ENCODE data around the gene HBEGF.
A peak's percentile ranks its signal among the peaks of the same experiment; 100 is the strongest.

Gene HBEGF

DNA sequence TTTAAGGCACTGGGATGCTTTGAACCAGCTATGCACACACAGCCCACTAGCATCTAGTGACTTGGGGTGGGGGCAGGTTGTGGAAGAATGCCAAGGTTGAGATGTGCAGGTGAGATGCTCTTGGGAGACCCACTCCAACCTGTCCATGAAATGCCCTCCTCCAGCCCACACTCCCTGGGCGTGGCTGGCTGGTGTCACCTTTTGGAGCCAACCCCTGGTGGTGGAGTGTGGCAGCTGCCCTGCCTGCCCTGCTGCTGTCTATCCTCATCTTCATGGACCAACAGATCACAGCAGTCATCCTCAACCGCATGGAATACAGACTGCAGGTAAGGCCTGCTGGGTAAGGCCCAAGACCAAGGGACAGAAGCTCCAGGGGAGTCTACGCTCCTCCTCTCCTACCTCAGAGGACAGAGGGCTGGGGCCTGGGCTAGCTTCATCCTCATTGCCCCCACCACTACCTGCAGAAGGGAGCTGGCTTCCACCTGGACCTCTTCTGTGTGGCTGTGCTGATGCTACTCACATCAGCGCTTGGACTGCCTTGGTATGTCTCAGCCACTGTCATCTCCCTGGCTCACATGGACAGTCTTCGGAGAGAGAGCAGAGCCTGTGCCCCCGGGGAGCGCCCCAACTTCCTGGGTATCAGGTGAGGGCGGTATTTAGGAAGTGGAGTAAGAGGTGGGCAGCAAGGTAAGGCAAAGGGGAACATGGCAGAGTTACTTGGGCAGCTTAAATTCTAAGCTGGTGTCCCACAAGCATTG, 21.0 kb upstream of the HBEGF start:
- H3K36me3 ChIP-seq (ENCODE audit: control insufficient read depth, low read depth, low read length) = no peaks in the 10 kb centered on the region
- H3K4me1 ChIP-seq (ENCODE audit: control insufficient read depth, low read depth, low read length) = no peaks in the 10 kb centered on the region
- H3K4me3 ChIP-seq (ENCODE audit: low read length) = no peak overlapping the region
- no peaks in the 10 kb centered on the region for H3K27me3 ChIP-seq (ENCODE audit: control insufficient read depth, insufficient read depth, low read length)
- no peaks in the 10 kb centered on the region for H3K9me3 ChIP-seq (ENCODE audit: control insufficient read depth, low read depth, low read length)
- no peak overlapping the region for H3K27ac ChIP-seq (ENCODE audit: low read length)
- H3K9ac ChIP-seq (ENCODE audit: low read length) = no peak overlapping the region

DNA sequence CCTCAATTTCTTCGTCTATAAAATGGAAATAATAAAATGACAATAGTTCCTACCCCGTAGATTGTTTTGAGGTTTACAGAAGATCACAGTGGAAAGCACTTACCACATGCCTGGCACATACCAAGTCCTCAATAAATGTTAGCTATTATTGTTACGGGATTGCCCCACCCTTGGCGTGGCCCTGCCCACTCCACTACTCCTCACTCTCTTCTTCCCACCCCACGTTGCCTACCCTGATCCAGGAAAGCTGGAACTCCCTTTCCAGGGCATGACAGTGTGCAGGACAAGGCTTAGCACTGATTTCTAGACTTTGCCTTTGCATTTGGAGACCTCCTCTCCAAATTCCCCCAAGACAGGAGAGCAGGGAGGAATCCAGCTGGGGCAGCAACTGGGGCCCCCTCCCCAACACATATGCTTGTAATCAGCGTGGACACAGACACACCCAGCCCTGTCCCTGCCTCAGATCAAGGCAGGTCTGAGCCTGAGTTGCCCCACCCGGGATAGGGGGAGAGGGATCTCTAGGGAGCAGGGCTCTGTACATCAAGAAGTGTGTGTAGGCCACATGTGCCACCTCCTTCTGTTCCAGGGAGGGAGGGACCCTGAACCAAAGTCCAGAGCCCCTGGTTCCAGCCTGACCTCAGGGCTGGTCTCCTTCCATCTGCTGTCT, 20.3 kb upstream of the HBEGF start:
- no peaks in the 10 kb centered on the region for H3K9me3 ChIP-seq (ENCODE audit: control insufficient read depth, low read depth, low read length)
- H3K4me3 ChIP-seq (ENCODE audit: low read length) = no peak overlapping the region
- no peak overlapping the region for H3K9ac ChIP-seq (ENCODE audit: low read length)
- H3K27me3 ChIP-seq (ENCODE audit: control insufficient read depth, insufficient read depth, low read length) = no peaks in the 10 kb centered on the region
- H3K36me3 ChIP-seq (ENCODE audit: control insufficient read depth, low read depth, low read length) = no peaks in the 10 kb centered on the region
- no peak overlapping the region for H3K27ac ChIP-seq (ENCODE audit: low read length)
- H3K4me1 ChIP-seq (ENCODE audit: control insufficient read depth, low read depth, low read length) = no peaks in the 10 kb centered on the region

DNA sequence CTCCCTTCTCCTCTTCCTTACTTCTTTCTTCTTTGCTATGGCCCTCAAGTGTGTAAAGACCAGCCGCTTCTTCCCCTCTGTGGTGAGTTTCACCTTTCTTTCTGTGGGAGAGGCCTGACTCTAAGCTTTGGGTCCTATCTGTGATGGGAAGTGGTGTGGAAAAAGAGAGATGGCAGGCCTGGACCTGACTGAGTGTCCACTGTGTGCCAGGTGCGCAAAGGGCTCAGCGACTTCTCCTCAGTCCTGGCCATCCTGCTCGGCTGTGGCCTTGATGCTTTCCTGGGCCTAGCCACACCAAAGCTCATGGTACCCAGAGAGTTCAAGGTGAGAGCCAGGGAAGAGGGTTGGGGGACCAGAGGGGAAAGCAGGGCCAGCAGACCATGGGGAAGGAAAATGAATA, 19.5 kb upstream of the HBEGF start:
- no peaks in the 10 kb centered on the region for H3K27me3 ChIP-seq (ENCODE audit: control insufficient read depth, insufficient read depth, low read length)
- no peaks in the 10 kb centered on the region for H3K4me1 ChIP-seq (ENCODE audit: control insufficient read depth, low read depth, low read length)
- no peak overlapping the region for H3K27ac ChIP-seq (ENCODE audit: low read length)
- no peaks in the 10 kb centered on the region for H3K36me3 ChIP-seq (ENCODE audit: control insufficient read depth, low read depth, low read length)
- H3K4me3 ChIP-seq (ENCODE audit: low read length) = no peak overlapping the region
- H3K9me3 ChIP-seq (ENCODE audit: control insufficient read depth, low read depth, low read length) = no peaks in the 10 kb centered on the region
- no peak overlapping the region for H3K9ac ChIP-seq (ENCODE audit: low read length)

GRCh38 chr5:140365282-140365681, 18.9 kb upstream of the HBEGF start:
- no peak overlapping the region for H3K9ac ChIP-seq (ENCODE audit: low read length)
- H3K36me3 ChIP-seq (ENCODE audit: control insufficient read depth, low read depth, low read length) = no peaks in the 10 kb centered on the region
- H3K27me3 ChIP-seq (ENCODE audit: control insufficient read depth, insufficient read depth, low read length) = no peaks in the 10 kb centered on the region
- no peak overlapping the region for H3K27ac ChIP-seq (ENCODE audit: low read length)
- no peak overlapping the region for H3K4me3 ChIP-seq (ENCODE audit: low read length)
- H3K9me3 ChIP-seq (ENCODE audit: control insufficient read depth, low read depth, low read length) = no peaks in the 10 kb centered on the region
- no peaks in the 10 kb centered on the region for H3K4me1 ChIP-seq (ENCODE audit: control insufficient read depth, low read depth, low read length)

DNA sequence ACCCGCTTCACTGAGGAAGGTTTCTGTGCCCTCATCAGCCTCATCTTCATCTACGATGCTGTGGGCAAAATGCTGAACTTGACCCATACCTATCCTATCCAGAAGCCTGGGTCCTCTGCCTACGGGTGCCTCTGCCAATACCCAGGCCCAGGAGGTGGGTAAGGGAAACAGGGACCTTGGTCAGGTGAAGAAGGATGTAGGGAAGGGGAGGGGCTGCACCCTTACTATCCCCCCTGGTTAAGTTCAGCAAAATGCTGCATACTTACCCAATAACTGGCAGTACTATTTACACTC, 18.0 kb upstream of the HBEGF start:
- Histone ChIP-seq H3K9me3 (ENCODE audit: control insufficient read depth, low read depth, low read length) (no peaks in the 10 kb centered on the region), H3K36me3 (ENCODE audit: control insufficient read depth, low read depth, low read length) (no peaks in the 10 kb centered on the region), H3K27ac (ENCODE audit: low read length) (no peak overlapping the region), H3K4me3 (ENCODE audit: low read length) (no peak overlapping the region), H3K4me1 (ENCODE audit: control insufficient read depth, low read depth, low read length) (no peaks in the 10 kb centered on the region), H3K27me3 (ENCODE audit: control insufficient read depth, insufficient read depth, low read length) (no peaks in the 10 kb centered on the region), H3K9ac (ENCODE audit: low read length) (no peak overlapping the region)

GRCh38 chr5:140363631-140364471, 17.4 kb upstream of the HBEGF start:
- Histone ChIP-seq H3K27ac (ENCODE audit: low read length) (no peak overlapping the region), H3K36me3 (ENCODE audit: control insufficient read depth, low read depth, low read length) (no peaks in the 10 kb centered on the region), H3K4me3 (ENCODE audit: low read length) (peak overlapping the region; percentile 73), H3K9ac (ENCODE audit: low read length) (peak overlapping the region; percentile 60), H3K9me3 (ENCODE audit: control insufficient read depth, low read depth, low read length) (no peaks in the 10 kb centered on the region), H3K4me1 (ENCODE audit: control insufficient read depth, low read depth, low read length) (no peaks in the 10 kb centered on the region), H3K27me3 (ENCODE audit: control insufficient read depth, insufficient read depth, low read length) (no peaks in the 10 kb centered on the region)

GRCh38 chr5:140362875-140363630, 16.6 kb upstream of the HBEGF start:
- peak overlapping the region; percentile 60 for H3K9ac ChIP-seq (ENCODE audit: low read length)
- no peaks in the 10 kb centered on the region for H3K36me3 ChIP-seq (ENCODE audit: control insufficient read depth, low read depth, low read length)
- peaks cover 4% of the 10 kb centered on the region for H3K27me3 ChIP-seq (ENCODE audit: control insufficient read depth, insufficient read depth, low read length)
- H3K9me3 ChIP-seq (ENCODE audit: control insufficient read depth, low read depth, low read length) = no peaks in the 10 kb centered on the region
- H3K4me3 ChIP-seq (ENCODE audit: low read length) = peak overlapping the region; percentile 73
- H3K27ac ChIP-seq (ENCODE audit: low read length) = no peak overlapping the region
- no peaks in the 10 kb centered on the region for H3K4me1 ChIP-seq (ENCODE audit: control insufficient read depth, low read depth, low read length)

- H3K9me3 ChIP-seq (ENCODE audit: control insufficient read depth, low read depth, low read length) = no peaks in the 10 kb centered on the region
- no peak overlapping the region for H3K4me3 ChIP-seq (ENCODE audit: low read length)
- H3K27ac ChIP-seq (ENCODE audit: low read length) = no peak overlapping the region
- H3K27me3 ChIP-seq (ENCODE audit: control insufficient read depth, insufficient read depth, low read length) = peaks cover 4% of the 10 kb centered on the region
- no peaks in the 10 kb centered on the region for H3K36me3 ChIP-seq (ENCODE audit: control insufficient read depth, low read depth, low read length)
- no peak overlapping the region for H3K9ac ChIP-seq (ENCODE audit: low read length)
- no peaks in the 10 kb centered on the region for H3K4me1 ChIP-seq (ENCODE audit: control insufficient read depth, low read depth, low read length)
Measured at GRCh38 chr5:140362311-140362710, 15.9 kb upstream of the HBEGF start.

- Histone ChIP-seq H3K27me3 (ENCODE audit: control insufficient read depth, insufficient read depth, low read length) (peaks cover 4% of the 10 kb centered on the region), H3K27ac (ENCODE audit: low read length) (no peak overlapping the region), H3K4me1 (ENCODE audit: control insufficient read depth, low read depth, low read length) (no peaks in the 10 kb centered on the region), H3K36me3 (ENCODE audit: control insufficient read depth, low read depth, low read length) (no peaks in the 10 kb centered on the region), H3K9ac (ENCODE audit: low read length) (no peak overlapping the region), H3K4me3 (ENCODE audit: low read length) (no peak overlapping the region), H3K9me3 (ENCODE audit: control insufficient read depth, low read depth, low read length) (no peaks in the 10 kb centered on the region)
Measured at GRCh38 chr5:140361901-140362300, 15.5 kb upstream of the HBEGF start.

GRCh38 chr5:140360681-140361479, 14.5 kb upstream of the HBEGF start:
- Histone ChIP-seq H3K9me3 (ENCODE audit: control insufficient read depth, low read depth, low read length) (no peaks in the 10 kb centered on the region), H3K27ac (ENCODE audit: low read length) (no peak overlapping the region), H3K36me3 (ENCODE audit: control insufficient read depth, low read depth, low read length) (no peaks in the 10 kb centered on the region), H3K9ac (ENCODE audit: low read length) (no peak overlapping the region), H3K4me1 (ENCODE audit: control insufficient read depth, low read depth, low read length) (no peaks in the 10 kb centered on the region), H3K4me3 (ENCODE audit: low read length) (no peak overlapping the region), H3K27me3 (ENCODE audit: control insufficient read depth, insufficient read depth, low read length) (peaks cover 4% of the 10 kb centered on the region)

All from iPS-18a (cell line).